ENCODE data around the gene GMEB1.
A peak's percentile ranks its signal among the peaks of the same experiment; 100 is the strongest.
"Not testable (repeated sequence)": the region's sequence is repeated elsewhere in the genome, so short reads cannot be mapped to it uniquely, and the experiment has no call there.

GMEB1 gene

GRCh38 chr1:28750771-28751294 lies 82.2 kb downstream of the GMEB1 start:
- not testable (repeated sequence) for DNase-seq (ENCODE audit: low read depth)

DNA sequence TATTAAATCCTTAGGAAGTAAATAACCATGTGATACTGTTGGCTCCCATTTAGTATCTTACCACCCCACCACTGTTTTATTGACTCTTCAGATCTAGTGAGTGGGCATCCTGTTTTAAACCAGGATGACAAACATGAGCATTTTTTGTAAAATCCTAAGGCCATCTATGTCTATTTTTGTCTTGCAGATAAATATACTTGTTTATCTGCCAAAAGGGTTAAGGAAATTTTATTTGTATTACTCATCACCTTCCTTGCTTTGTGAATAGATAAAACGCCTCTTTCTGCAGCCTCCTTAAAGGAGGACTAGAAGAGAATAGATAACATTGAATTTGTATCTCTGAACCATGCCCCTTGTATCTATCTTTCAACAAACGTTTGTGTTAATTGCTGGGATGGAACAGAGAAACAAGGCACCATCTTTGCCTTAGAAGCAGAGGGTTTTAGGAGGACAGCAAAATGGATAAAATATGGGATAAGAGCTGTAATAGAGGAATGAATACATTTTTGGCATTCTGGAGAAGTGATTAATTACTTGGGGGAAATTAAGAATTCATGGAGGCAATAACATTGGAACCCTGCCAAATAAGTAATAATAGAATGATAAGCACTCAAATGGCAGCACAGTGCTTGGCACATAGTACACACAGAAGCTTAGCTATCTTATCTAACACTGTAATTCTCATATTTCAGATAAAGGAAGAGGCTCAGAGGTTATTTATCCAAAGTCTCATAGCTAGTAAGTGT lies 82.9 kb downstream of the GMEB1 start:
- DNase-seq (ENCODE audit: low read depth): peak; percentile 58

- DNase-seq (ENCODE audit: low read depth): no peak
These were observed 87.1 kb downstream of the GMEB1 start for GRCh38 chr1:28755701-28756100.

- DNase-seq (ENCODE audit: low read depth): no peak
These were observed 88.3 kb downstream of the GMEB1 start for GRCh38 chr1:28756846-28757245.

- DNase-seq (ENCODE audit: low read depth): no peak
These were observed 89.8 kb downstream of the GMEB1 start for GRCh38 chr1:28758420-28758819.

GRCh38 chr1:28759257-28759656 lies 90.7 kb downstream of the GMEB1 start:
- DNase-seq (ENCODE audit: low read depth): no peak

DNA sequence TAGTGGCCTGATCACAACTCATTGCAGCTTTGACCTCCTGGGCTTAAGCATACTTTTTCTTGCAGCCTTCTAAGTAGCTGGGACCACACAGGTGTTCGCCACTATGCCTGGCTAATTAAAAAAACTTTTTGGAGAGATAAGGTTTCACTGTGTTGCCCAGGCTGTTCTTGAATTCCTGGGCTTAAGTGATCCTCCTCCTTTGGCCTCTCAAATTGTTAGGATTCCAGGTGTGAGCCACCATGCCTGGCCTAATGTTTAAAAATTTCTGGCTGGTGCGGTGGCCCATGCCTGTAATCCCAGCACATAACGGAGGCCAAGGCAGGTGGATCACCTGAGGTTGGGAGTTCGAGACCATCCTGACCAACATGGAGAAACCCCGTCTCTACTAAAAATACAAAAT lies 92.6 kb downstream of the GMEB1 start:
- DNase-seq (ENCODE audit: low read depth): no peak

DNA sequence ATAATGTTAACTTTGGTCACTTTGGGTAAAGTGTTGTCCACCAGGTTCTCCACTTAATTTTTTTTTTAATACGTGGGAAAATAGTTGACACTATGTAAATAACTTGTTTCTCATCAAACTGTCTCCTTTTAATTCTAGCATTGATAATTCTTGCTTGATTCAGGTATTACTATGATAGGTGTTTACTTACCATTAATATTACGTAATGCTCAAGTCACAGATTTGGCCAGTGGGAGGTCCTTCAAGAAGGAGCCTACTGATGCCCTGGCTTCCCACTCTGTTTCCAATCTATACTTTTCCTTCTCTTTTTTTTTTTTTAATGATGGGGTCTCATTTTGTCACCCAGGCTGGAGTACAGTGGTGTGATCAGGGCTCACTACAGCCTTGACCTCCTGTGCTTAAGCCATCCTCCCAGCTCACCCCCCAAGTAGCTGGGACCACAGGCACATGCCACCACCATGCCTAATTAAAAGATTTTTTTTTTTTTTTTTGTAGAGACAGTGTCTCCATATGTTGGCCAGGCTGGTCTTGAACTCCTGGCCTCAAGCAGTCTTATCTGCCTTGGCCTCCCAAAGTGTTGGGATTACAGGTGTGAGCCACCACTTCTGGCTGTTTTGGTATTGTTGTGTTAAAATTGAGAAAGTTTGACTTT lies 98.1 kb downstream of the GMEB1 start:
- no peak for DNase-seq (ENCODE audit: low read depth)
